ENCODE measurements around the gene MYZAP. TPM values are rescaled to one million over a fixed set of nuclear protein-coding genes. Genes with fewer than 3 reads are reported as not detected.

The MYZAP gene
- total RNA-seq, 1 experiment from 2014 or later = 6.0 TPM

- no peak for TF ChIP-seq EZH2phosphoT487 (IDR thresholded peaks at IDR 0.05; ENCODE audit: borderline replicate concordance, low read length)
- TF ChIP-seq EZH2 (IDR thresholded peaks at IDR 0.05; ENCODE audit: low read length, unreplicated experiment) = no peak
- no peak for TF ChIP-seq CTCF (conservative IDR thresholded peaks at IDR 0.05; ENCODE audit: low read depth, low read length)
- POLR2A ChIA-PET (ENCODE audit: unreplicated experiment) = no interaction called here
- intact Hi-C loops (cut with micrococcal nuclease) = no loop called here
- H2AFZ ChIP-seq (ENCODE audit: low read length) = no peak overlapping the region
- H3K27ac ChIP-seq (ENCODE audit: low read length) = no peak overlapping the region
- H3K4me2 ChIP-seq (ENCODE audit: low read length) = no peak overlapping the region
- H3K79me2 ChIP-seq (ENCODE audit: low read length) = no peaks in the 10 kb centered on the region
- H3K36me3 ChIP-seq (ENCODE audit: low read depth, low read length) = no peaks in the 10 kb centered on the region
- ATAC-seq = no peak
- H3K4me3 ChIP-seq (ENCODE audit: low read length) = no peak overlapping the region
- no peak for DNase-seq
- H3K9me3 ChIP-seq (ENCODE audit: low read length) = no peaks in the 10 kb centered on the region
- no peak overlapping the region for H3K9ac ChIP-seq (ENCODE audit: low read length)
- no peaks in the 10 kb centered on the region for H3F3A ChIP-seq (ENCODE audit: low read length, unreplicated experiment)
- CTCF ChIA-PET = no interaction called here
- no TSS peak for BruUV-seq (replicated peaks)
- no peaks in the 10 kb centered on the region for H3K9me2 ChIP-seq (replicated peaks; ENCODE audit: low read length)
- no peaks in the 10 kb centered on the region for H4K20me1 ChIP-seq (ENCODE audit: low read length)
- H3K27me3 ChIP-seq (ENCODE audit: low read length) = no peaks in the 10 kb centered on the region
- peaks cover 28% of the 10 kb centered on the region for H3K4me1 ChIP-seq (ENCODE audit: insufficient read depth, low read length)
Observed at GRCh38 chr15:57553526-57553925, 38.2 kb upstream of the MYZAP start.

- H3K36me3 ChIP-seq (ENCODE audit: low read depth, low read length) = no peaks in the 10 kb centered on the region
- H3K27me3 ChIP-seq (ENCODE audit: low read length) = no peaks in the 10 kb centered on the region
- H3K4me3 ChIP-seq (ENCODE audit: low read length) = no peak overlapping the region
- BruUV-seq (replicated peaks) = no TSS peak
- H3K9ac ChIP-seq (ENCODE audit: low read length) = no peak overlapping the region
- H3K27ac ChIP-seq (ENCODE audit: low read length) = no peak overlapping the region
- H3K9me3 ChIP-seq (ENCODE audit: low read length) = no peaks in the 10 kb centered on the region
- intact Hi-C loops (cut with micrococcal nuclease) = no loop called here
- no peaks in the 10 kb centered on the region for H3K9me2 ChIP-seq (replicated peaks; ENCODE audit: low read length)
- POLR2A ChIA-PET (ENCODE audit: unreplicated experiment) = no interaction called here
- H2AFZ ChIP-seq (ENCODE audit: low read length) = no peak overlapping the region
- no peak for DNase-seq
- CTCF ChIA-PET = no interaction called here
- TF ChIP-seq CTCF (conservative IDR thresholded peaks at IDR 0.05; ENCODE audit: low read depth, low read length) (no peak), EZH2phosphoT487 (IDR thresholded peaks at IDR 0.05; ENCODE audit: borderline replicate concordance, low read length) (no peak), EZH2 (IDR thresholded peaks at IDR 0.05; ENCODE audit: low read length, unreplicated experiment) (no peak)
- H3K4me2 ChIP-seq (ENCODE audit: low read length) = no peak overlapping the region
- H3F3A ChIP-seq (ENCODE audit: low read length, unreplicated experiment) = no peaks in the 10 kb centered on the region
- no peaks in the 10 kb centered on the region for H3K79me2 ChIP-seq (ENCODE audit: low read length)
- no peak for ATAC-seq
- H4K20me1 ChIP-seq (ENCODE audit: low read length) = no peaks in the 10 kb centered on the region
- H3K4me1 ChIP-seq (ENCODE audit: insufficient read depth, low read length) = peaks cover 31% of the 10 kb centered on the region
Observed at GRCh38 chr15:57554063-57554811, 37.5 kb upstream of the MYZAP start.

GRCh38 chr15:57554812-57555179 lies 36.9 kb upstream of the MYZAP start:
- CTCF ChIA-PET = no interaction called here
- POLR2A ChIA-PET (ENCODE audit: unreplicated experiment) = no interaction called here
- Histone ChIP-seq H3K27ac (ENCODE audit: low read length) (no peak overlapping the region), H4K20me1 (ENCODE audit: low read length) (no peaks in the 10 kb centered on the region), H3K9me2 (replicated peaks; ENCODE audit: low read length) (no peaks in the 10 kb centered on the region), H3K4me2 (ENCODE audit: low read length) (no peak overlapping the region), H3K9me3 (ENCODE audit: low read length) (no peaks in the 10 kb centered on the region), H3K9ac (ENCODE audit: low read length) (no peak overlapping the region), H3K4me1 (ENCODE audit: insufficient read depth, low read length) (peaks cover 33% of the 10 kb centered on the region), H3F3A (ENCODE audit: low read length, unreplicated experiment) (no peaks in the 10 kb centered on the region), H3K79me2 (ENCODE audit: low read length) (no peaks in the 10 kb centered on the region), H2AFZ (ENCODE audit: low read length) (no peak overlapping the region), H3K4me3 (ENCODE audit: low read length) (no peak overlapping the region), H3K36me3 (ENCODE audit: low read depth, low read length) (no peaks in the 10 kb centered on the region), H3K27me3 (ENCODE audit: low read length) (no peaks in the 10 kb centered on the region)
- no peak for TF ChIP-seq CTCF (conservative IDR thresholded peaks at IDR 0.05; ENCODE audit: low read depth, low read length)
- no peak for TF ChIP-seq EZH2phosphoT487 (IDR thresholded peaks at IDR 0.05; ENCODE audit: borderline replicate concordance, low read length)
- TF ChIP-seq EZH2 (IDR thresholded peaks at IDR 0.05; ENCODE audit: low read length, unreplicated experiment) = no peak
- ATAC-seq (no peak), DNase-seq (no peak)
- no TSS peak for BruUV-seq (replicated peaks)
- intact Hi-C loops (cut with micrococcal nuclease) = no loop called here

Data from PC-3 (cell line).